HG02642 (cell line): ENCODE measurements around the gene SMAD5.

ENCODE experiments used
- ATAC-seq: cut with Tn5 transposase; IDR thresholded peaks from one replicate; pipeline ENCODE4 v1.9.1; 2021; ENCODE audit warnings: mild to moderate bottlenecking; ENCODE audit not compliant: unreplicated experiment, poor library complexity

SMAD5 gene

GRCh38 chr5:136212252-136212721 lies 79.6 kb downstream of the SMAD5 start:
- peak; percentile 59 for ATAC-seq

- no peak for ATAC-seq
Measured at GRCh38 chr5:136213919-136214493, 81.4 kb downstream of the SMAD5 start.

DNA sequence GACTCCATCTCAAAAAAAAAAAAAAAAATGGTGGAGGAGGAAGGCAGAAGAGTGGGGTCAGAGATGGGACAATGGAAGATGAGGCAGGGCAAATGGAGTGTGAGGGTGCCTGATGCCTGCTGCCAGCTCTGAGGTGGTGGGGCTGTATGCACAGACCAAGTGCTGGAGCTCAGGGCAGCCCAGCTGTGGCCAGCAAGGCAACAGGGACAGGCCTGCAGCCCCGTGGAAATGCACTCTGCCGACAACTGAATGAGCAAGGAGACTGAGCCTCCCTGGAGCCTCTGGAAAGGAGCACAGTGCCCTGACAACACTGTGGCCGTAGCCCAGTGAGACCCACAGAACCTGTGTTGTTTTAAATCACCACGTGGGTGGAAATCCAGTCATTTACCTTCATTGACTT lies 83.2 kb downstream of the SMAD5 start:
- ATAC-seq, result no peak

- no peak for ATAC-seq
Measured at GRCh38 chr5:136216230-136216629, 83.6 kb downstream of the SMAD5 start.

GRCh38 chr5:136221340-136221739 lies 88.7 kb downstream of the SMAD5 start:
- ATAC-seq, result no peak

DNA sequence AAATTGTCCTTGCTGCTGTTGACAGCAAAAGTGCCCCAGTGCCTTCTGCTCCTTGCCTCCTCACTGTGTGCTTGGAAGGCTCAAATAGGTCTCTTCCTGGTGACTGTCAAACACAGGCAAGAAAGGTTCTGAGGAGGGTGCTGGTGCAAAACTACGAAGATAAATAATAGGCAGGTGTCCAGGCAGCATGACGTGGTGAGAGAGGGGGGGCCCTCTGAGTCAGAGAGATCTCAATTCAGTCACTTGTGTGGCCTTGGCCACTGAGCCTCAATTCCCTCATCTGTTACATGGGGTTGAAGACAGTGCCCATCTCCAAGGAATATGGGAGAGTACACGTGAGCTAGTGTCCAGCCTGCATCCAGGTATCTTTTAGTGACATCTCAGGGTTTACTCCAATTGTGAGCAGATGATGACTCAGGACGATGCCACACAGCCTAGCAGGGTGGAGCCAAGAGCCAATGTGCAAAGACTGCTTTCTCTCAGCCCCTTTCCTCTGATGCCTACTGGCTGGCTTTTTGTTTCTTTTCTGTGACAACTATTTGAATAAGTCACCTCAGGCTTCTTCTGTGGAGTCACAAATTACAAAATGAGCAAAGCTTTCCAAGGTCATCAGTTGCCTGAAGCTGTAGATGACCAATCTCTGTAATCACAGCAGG lies 90.1 kb downstream of the SMAD5 start:
- ATAC-seq, result no peak

DNA sequence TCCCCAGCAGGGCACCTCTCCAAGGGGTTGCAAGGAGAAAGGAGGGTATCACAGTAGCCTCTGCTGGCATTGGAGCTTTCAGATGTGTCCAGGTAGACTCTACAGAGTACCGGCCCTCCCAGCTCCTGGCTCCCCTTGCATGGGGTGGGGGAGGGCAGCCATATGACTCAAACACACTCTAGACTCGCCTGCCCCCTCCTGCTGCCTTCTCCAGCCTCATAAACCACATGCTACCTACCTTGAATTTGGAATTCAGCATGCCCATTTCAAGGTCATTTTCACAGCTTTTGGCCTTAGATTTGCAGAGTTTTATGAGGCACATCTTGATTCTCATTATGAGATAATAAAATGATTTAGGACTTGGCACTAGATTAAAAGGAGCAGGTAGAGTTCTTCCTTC lies 93.2 kb downstream of the SMAD5 start:
- ATAC-seq, result no peak

DNA sequence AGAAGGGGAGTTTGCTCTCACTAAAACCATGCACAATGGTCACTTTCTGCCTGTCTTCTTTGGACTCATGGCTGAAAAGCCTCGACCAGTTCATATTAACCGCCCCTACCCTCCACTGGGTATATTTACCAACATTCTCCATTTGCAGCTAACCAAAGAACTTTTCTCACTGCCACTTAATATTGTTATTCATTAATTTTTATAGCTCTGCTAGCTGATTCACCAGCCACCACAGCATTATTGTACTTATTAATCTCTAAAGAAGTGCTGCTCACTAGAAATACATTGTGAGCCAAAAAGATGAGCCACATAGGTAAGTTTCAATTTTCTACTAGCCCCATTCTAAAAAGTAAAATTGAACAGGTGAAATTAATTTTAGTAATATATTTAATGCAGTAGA lies 93.8 kb downstream of the SMAD5 start:
- no peak for ATAC-seq

DNA sequence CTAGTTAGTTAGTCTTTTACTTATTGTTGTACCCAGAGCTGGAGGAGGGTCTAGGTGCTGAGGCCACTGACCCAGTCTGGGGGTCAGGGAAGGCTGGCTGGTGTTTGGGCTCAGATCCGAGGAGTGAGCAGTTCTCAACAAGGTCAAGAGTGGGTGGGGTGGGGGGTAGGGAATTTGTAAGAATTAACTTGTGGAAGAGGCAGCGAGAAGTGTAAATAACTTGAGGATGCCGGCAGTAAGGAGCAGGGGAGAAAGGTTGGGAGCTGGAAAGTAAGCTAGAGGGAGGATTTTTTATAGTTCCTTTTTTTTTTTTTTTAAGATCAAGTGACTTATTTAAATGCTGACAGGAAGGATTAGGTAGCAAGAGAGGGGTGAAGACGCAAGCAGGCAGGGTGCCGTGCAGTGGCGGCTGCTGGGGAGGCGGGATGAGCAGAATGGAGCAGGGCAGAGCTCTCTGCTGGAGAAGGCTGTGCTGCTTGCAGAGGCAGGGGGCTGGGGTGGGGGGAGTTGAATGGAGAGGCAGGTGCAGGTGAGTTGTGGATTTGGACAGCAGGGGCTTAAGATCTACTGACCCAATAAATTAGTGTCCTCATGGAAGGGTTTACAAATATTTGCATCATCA lies 95.6 kb downstream of the SMAD5 start:
- no peak for ATAC-seq

- ATAC-seq, result no peak
Measured at GRCh38 chr5:136230176-136230575, 97.5 kb downstream of the SMAD5 start.

DNA sequence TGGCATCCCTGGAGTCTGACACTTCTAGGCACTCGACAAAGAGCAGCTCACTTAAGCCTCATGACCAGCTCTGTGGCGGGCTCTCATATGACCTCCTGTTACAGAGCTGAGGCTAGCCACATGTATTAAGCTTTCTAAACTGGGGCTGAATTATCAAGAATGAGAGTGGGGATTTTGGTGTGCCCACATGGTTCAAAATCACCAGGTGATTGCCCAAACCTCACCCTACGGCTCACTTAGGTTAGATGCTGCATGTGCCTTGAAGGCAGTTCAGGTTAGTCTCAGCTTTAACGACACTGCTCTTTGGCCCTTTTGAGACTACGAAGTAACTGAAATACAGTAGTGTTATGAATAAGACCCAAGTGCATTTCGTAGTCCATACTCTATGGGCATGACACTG lies 99.7 kb downstream of the SMAD5 start:
- peak; percentile 74 for ATAC-seq
